Skeletal muscle cell (primary cell): ENCODE measurements around the gene ARHGAP12.

Experiments
- DNase-seq: peaks from one replicate; pipeline ENCODE4 v3.0.0-alpha.2; 2010; ENCODE audit warnings: low read depth
- H3K4me3 ChIP-seq: 2 replicates; pipeline ENCODE4 v1.5.1; 2011; ENCODE audit warnings: low read depth, mild to moderate bottlenecking, control low read depth, low read length, moderate library complexity

ARHGAP12 gene

GRCh38 chr10:31759124-31759798 is 169.4 kb downstream of the ARHGAP12 start:
- H3K4me3 ChIP-seq: peak overlapping the region; percentile 85
- DNase-seq: no peak

GRCh38 chr10:31758495-31758894 is 170.1 kb downstream of the ARHGAP12 start:
- no peak for DNase-seq
- H3K4me3 ChIP-seq: no peak overlapping the region

GRCh38 chr10:31757831-31758230 is 170.8 kb downstream of the ARHGAP12 start:
- no peak for DNase-seq
- no peak overlapping the region for H3K4me3 ChIP-seq

- no peak overlapping the region for H3K4me3 ChIP-seq
- no peak for DNase-seq
Observed at GRCh38 chr10:31757386-31757791, 171.2 kb downstream of the ARHGAP12 start.

- no peak for DNase-seq
- no peak overlapping the region for H3K4me3 ChIP-seq
Observed at GRCh38 chr10:31756729-31757110, 171.9 kb downstream of the ARHGAP12 start.

GRCh38 chr10:31756101-31756728 is 172.4 kb downstream of the ARHGAP12 start:
- DNase-seq: no peak

More at GRCh38 chr10:31756101-31756728, 172.4 kb downstream of the ARHGAP12 start:
- H3K4me3 ChIP-seq: no peak overlapping the region
